SK-N-SH (cell line): ENCODE measurements around the gene PKDCC. TPM values are rescaled to one million over a fixed set of nuclear protein-coding genes. Genes with fewer than 3 reads are reported as not detected.
A peak's percentile ranks its signal among the peaks of the same experiment; 100 is the strongest.

Experiments
- CTCF ChIA-PET: fragments of 300-600, 350-600 bp; formaldehyde crosslinking; extraction: SDS; loops from one replicate; lab custom pipeline; 2021; lab: Yijun Ruan, JAX
- POLR2A ChIA-PET: fragments of 350-600 bp; sonication (Branson Sonifier 250); formaldehyde crosslinking; extraction: SDS; loops from one replicate; lab custom pipeline; 2020; ENCODE audit warnings: antibody characterized with exemption, inconsistent platforms; lab: Yijun Ruan, JAX
- DNase-seq: peaks from one replicate; pipeline ENCODE4 v3.0.0; 2012
- H2AFZ ChIP-seq: fragments of 200-600 bp; sonication (generic); 2 replicates; pipeline ENCODE4 v1.8.1; 2016; ENCODE audit warnings: antibody characterized with exemption, mild to moderate bottlenecking, low read depth
- H3F3A ChIP-seq: fragments of 200-600 bp; sonication (generic); replicated peaks from 2 replicates; pipeline ENCODE3; 2016; ENCODE audit warnings: antibody characterized with exemption, mild to moderate bottlenecking; ENCODE audit not compliant: insufficient read depth
- H3K27ac ChIP-seq, 2 experiments: fragments of 200-500 bp in 1 of 2; fragments of 200-600 bp in 1 of 2; sonication (Bioruptor generic) in 1 of 2; sonication (generic), shearing (Covaris generic) in 1 of 2; 2 replicates each; pipeline versions ENCODE4 v1.5.1 to v1.6.1; 2014 to 2016; ENCODE audit warnings: low read depth in 2 of 2, inconsistent platforms in 1 of 2, low read length in 1 of 2, mild to moderate bottlenecking in 1 of 2, mixed read lengths in 1 of 2
- H3K27me3 ChIP-seq: fragments of 200-600 bp; sonication (generic), shearing (Covaris generic); 2 replicates; pipeline ENCODE4 v1.6.1; 2016; ENCODE audit warnings: mixed run types; ENCODE audit not compliant: insufficient read depth
- H3K36me3 ChIP-seq, 2 experiments: fragments of 200-500 bp in 1 of 2; fragments of 200-600 bp in 1 of 2; sonication (Bioruptor generic) in 1 of 2; sonication (generic) in 1 of 2; replicated peaks in 1 of 2; 2 replicates each; pipeline versions ENCODE3 to v1.5.1; 2014 to 2016; ENCODE audit warnings: low read length in 1 of 2, mild to moderate bottlenecking in 1 of 2; ENCODE audit not compliant: insufficient read depth in 2 of 2, control insufficient read depth in 1 of 2
- H3K4me1 ChIP-seq, 2 experiments: fragments of 200-500 bp in 1 of 2; fragments of 200-600 bp in 1 of 2; sonication (Bioruptor generic) in 1 of 2; sonication (generic), shearing (Covaris generic) in 1 of 2; 2 replicates each; pipeline versions ENCODE4 v1.5.1 to v1.6.1; 2014 to 2016; ENCODE audit warnings: low read depth in 1 of 2, low read length in 1 of 2, mixed run types in 1 of 2; ENCODE audit not compliant: insufficient read depth in 2 of 2, control insufficient read depth in 1 of 2
- H3K4me2 ChIP-seq: fragments of 200-600 bp; sonication (generic), shearing (Covaris generic); 2 replicates; pipeline ENCODE4 v1.6.1; 2017; ENCODE audit warnings: mixed run types
- H3K4me3 ChIP-seq, 2 experiments: fragments of 200-500 bp in 1 of 2; fragments of 200-600 bp in 1 of 2; sonication (Bioruptor generic) in 1 of 2; sonication (generic), shearing (Covaris generic) in 1 of 2; 2 replicates each; pipeline versions ENCODE4 v1.5.1 to v1.8.1; 2014 to 2016; ENCODE audit warnings: low read depth in 2 of 2, inconsistent platforms in 1 of 2, low read length in 1 of 2, mild to moderate bottlenecking in 1 of 2, mixed read lengths in 1 of 2, moderate library complexity in 1 of 2
- H3K79me2 ChIP-seq: fragments of 200-600 bp; sonication (generic); 2 replicates; pipeline ENCODE4 v1.8.1; 2017; ENCODE audit warnings: mild to moderate bottlenecking; ENCODE audit not compliant: insufficient read depth
- H3K9ac ChIP-seq: fragments of 200-600 bp; sonication (generic); 2 replicates; pipeline ENCODE4 v1.6.1; 2017; ENCODE audit warnings: mixed run types
- H3K9me2 ChIP-seq: fragments of 200-600 bp; sonication (generic); 2 replicates; pipeline ENCODE4 v1.6.1; 2017; ENCODE audit warnings: mixed run types
- H3K9me3 ChIP-seq: fragments of 200-600 bp; sonication (generic); 2 replicates; pipeline ENCODE4 v1.6.1; 2017; ENCODE audit warnings: mixed run types, mild to moderate bottlenecking, moderate library complexity
- H4K20me1 ChIP-seq: fragments of 200-600 bp; sonication (generic); 2 replicates; pipeline ENCODE4 v1.6.1; 2017; ENCODE audit warnings: mild to moderate bottlenecking, mixed run types; ENCODE audit not compliant: insufficient read depth
- CTCF ChIP-seq: fragments of 200-600 bp; sonication (generic); IDR thresholded peaks from 2 replicates; pipeline ENCODE4 v1.6.1; 2017; ENCODE audit warnings: antibody characterized with exemption, mild to moderate bottlenecking, moderate library complexity
- EZH2phosphoT487 ChIP-seq: fragments of 200-600 bp; sonication (generic); IDR thresholded peaks from 2 replicates; pipeline ENCODE4 v1.6.1; 2017; ENCODE audit warnings: low read depth, mixed run types, mild to moderate bottlenecking, antibody characterized with exemption, moderate library complexity, borderline replicate concordance
- FOSL2 ChIP-seq: IDR thresholded peaks from 2 replicates; pipeline ENCODE4 v1.4.0; 2012; ENCODE audit warnings: low read depth, mild to moderate bottlenecking, moderate library complexity, borderline replicate concordance
- FOXJ3 ChIP-seq: sonication (generic); formaldehyde crosslinking; IDR thresholded peaks from 2 replicates; pipeline ENCODE4 v1.5.1; 2020; ENCODE audit warnings: mild to moderate bottlenecking, missing genetic modification reagents
- FOXM1 ChIP-seq: IDR thresholded peaks from 2 replicates; pipeline ENCODE4 v1.4.0; 2012; ENCODE audit warnings: low read depth, mild to moderate bottlenecking
- GABPA ChIP-seq: IDR thresholded peaks from 2 replicates; pipeline ENCODE4 v1.4.0; 2012; ENCODE audit warnings: low read depth, mild to moderate bottlenecking
- GATA2 ChIP-seq: sonication (generic); formaldehyde crosslinking; IDR thresholded peaks from 2 replicates; pipeline ENCODE4 v1.5.0; 2020; ENCODE audit warnings: mild to moderate bottlenecking, missing genetic modification reagents
- JUND ChIP-seq: IDR thresholded peaks from 2 replicates; pipeline ENCODE4 v1.4.0; 2012
- POLR2AphosphoS5 ChIP-seq: IDR thresholded peaks from 2 replicates; pipeline ENCODE4 v1.6.1; 2012; ENCODE audit warnings: low read depth, low read length
- RAD21 ChIP-seq: IDR thresholded peaks from 2 replicates; pipeline ENCODE4 v1.6.1; 2012; ENCODE audit warnings: mild to moderate bottlenecking, low read length
- RCOR1 ChIP-seq: fragments of 150-350 bp; IDR thresholded peaks from 2 replicates; pipeline ENCODE4 v1.6.1; 2017; ENCODE audit warnings: antibody characterized with exemption, low read length
- RFX5 ChIP-seq: IDR thresholded peaks from 2 replicates; pipeline ENCODE4 v1.6.1; 2012; ENCODE audit warnings: mild to moderate bottlenecking, improper control_type of control experiment, low read length
- RXRA ChIP-seq: IDR thresholded peaks from 2 replicates; pipeline ENCODE4 v1.4.0; 2012; ENCODE audit warnings: low read depth, mild to moderate bottlenecking, borderline replicate concordance
- SIN3A ChIP-seq: IDR thresholded peaks from 2 replicates; pipeline ENCODE4 v1.6.1; 2012; ENCODE audit warnings: low read depth, mild to moderate bottlenecking, low read length, moderate library complexity, borderline replicate concordance
- SMC3 ChIP-seq: IDR thresholded peaks from 2 replicates; pipeline ENCODE4 v1.6.1; 2012; ENCODE audit warnings: low read depth, low read length, improper control_type of control experiment
- TAF1 ChIP-seq: IDR thresholded peaks from 2 replicates; pipeline ENCODE4 v1.6.1; 2012; ENCODE audit warnings: low read depth, mild to moderate bottlenecking, low read length, moderate library complexity, borderline replicate concordance
- TCF12 ChIP-seq: IDR thresholded peaks from 2 replicates; pipeline ENCODE4 v1.4.0; 2012
- YY1 ChIP-seq: IDR thresholded peaks from 2 replicates; pipeline ENCODE4 v1.4.0; 2012; ENCODE audit warnings: low read depth, mild to moderate bottlenecking
- WGBS: methylation state at CpG from one replicate; pipeline ENCODE4 v1.1.6; 2017; ENCODE audit warnings: low lambda C conversion rate; 5-methylcytosine and 5-hydroxymethylcytosine counted together
- polyA plus RNA-seq, 3 experiments: library from polyadenylated mRNA; depleted of rRNA; stranded (reverse); fragments of >200 nt; gene quantifications; 2 replicates each; pipeline ENCODE4 v1.2.3, GENCODE V29; 2012
- TF ChIP-seq, protein P1 (sequence below): IDR thresholded peaks from 2 replicates; pipeline ENCODE4 v1.4.0; 2012; ENCODE audit warnings: low read depth

PKDCC gene
- polyA plus RNA-seq, 1 of the 3 experiments (the other 2 are of a cell fraction), result 16.0 TPM

GRCh38 chr2:42094114-42094513 lies 46.3 kb downstream of the PKDCC start:
- H3K4me2 ChIP-seq, result no peak overlapping the region
- no peak for DNase-seq
- H3K4me3 ChIP-seq, result no peak overlapping the region
- no peaks in the 10 kb centered on the region for H3K9me3 ChIP-seq
- TF ChIP-seq EZH2phosphoT487, result no peak
- no peak for TF ChIP-seq FOXM1
- no peak for TF ChIP-seq FOXJ3 (CRISPR knock-in tag)
- no peak for TF ChIP-seq POLR2AphosphoS5
- TF ChIP-seq GATA2, result no peak
- TF ChIP-seq, protein P1, sequence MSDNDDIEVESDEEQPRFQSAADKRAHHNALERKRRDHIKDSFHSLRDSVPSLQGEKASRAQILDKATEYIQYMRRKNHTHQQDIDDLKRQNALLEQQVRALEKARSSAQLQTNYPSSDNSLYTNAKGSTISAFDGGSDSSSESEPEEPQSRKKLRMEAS, result no peak
- no peak for TF ChIP-seq GABPA
- no peak for TF ChIP-seq RXRA
- no peak for TF ChIP-seq JUND
- TF ChIP-seq YY1, result no peak
- TF ChIP-seq TCF12, result no peak
- no peak for TF ChIP-seq FOSL2
- no peak for TF ChIP-seq SIN3A
- TF ChIP-seq, all 33 proteins: peak for 0
- H3K36me3 ChIP-seq, result no peaks in the 10 kb centered on the region
- H3F3A ChIP-seq, result no peaks in the 10 kb centered on the region
- H4K20me1 ChIP-seq, result no peaks in the 10 kb centered on the region
- H3K27me3 ChIP-seq, result no peaks in the 10 kb centered on the region
- H3K27ac ChIP-seq, result no peak overlapping the region
- H3K79me2 ChIP-seq, result no peaks in the 10 kb centered on the region
- no peak overlapping the region for H2AFZ ChIP-seq
- peaks cover 0 to 14% of the 10 kb centered on the region in 2 experiments; a peak in 1 of 4 replicates for H3K4me1 ChIP-seq
- ChIA-PET POLR2A (interaction anchor here (0.6 kb wide), 1 partner anchor 93 kb away, joined by 3 read pairs; no protein-coding TSS in a partner anchor), CTCF (interaction anchor here (0.8 to 23.8 kb wide), 14 partner anchors 9 to 569 kb away, joined by 3 to 897 read pairs (median 8); no protein-coding TSS in a partner anchor)
- no peak overlapping the region for H3K9ac ChIP-seq
- no peaks in the 10 kb centered on the region for H3K9me2 ChIP-seq

GRCh38 chr2:42095923-42096408 lies 48.1 kb downstream of the PKDCC start:
- WGBS, result 48% methylated on average over 2 of the region's 2 CpGs
- Histone ChIP-seq H4K20me1 (no peaks in the 10 kb centered on the region), H3K9ac (no peak overlapping the region), H3K4me1 (peaks cover 0 to 15% of the 10 kb centered on the region in 2 experiments; a peak in 1 of 4 replicates), H3K27ac (peak overlapping the region in 1 of 2 experiments; percentile 24; a peak in 2 of 4 replicates), H3K9me2 (no peaks in the 10 kb centered on the region)
- CTCF ChIA-PET, result interaction anchor here (0.6 to 23.8 kb wide), 67 partner anchors 10 to 1823 kb away, joined by 3 to 897 read pairs (median 4); no protein-coding TSS in a partner anchor
- DNase-seq, result peak; percentile 78
- TF ChIP-seq POLR2AphosphoS5 (no peak), SMC3 (peak; percentile 99), CTCF (peak; percentile 98), RCOR1 (peak; percentile 36; the same call in 1 of the 2 replicates), RAD21 (peak; percentile 100), TAF1 (no peak), RFX5 (0 out of 2 replicates have a peak, but pooled peaks have one; percentile 44)
- TF ChIP-seq, all 33 proteins: peak for 5
- Histone ChIP-seq H3K27me3 (no peaks in the 10 kb centered on the region), H3K4me3 (no peak overlapping the region), H3K36me3 (no peaks in the 10 kb centered on the region), H3F3A (no peaks in the 10 kb centered on the region), H2AFZ (no peak overlapping the region), H3K79me2 (no peaks in the 10 kb centered on the region), H3K9me3 (no peaks in the 10 kb centered on the region), H3K4me2 (no peak overlapping the region)
- POLR2A ChIA-PET, result interaction anchor here (2.3 kb wide), 1 partner anchor 37 kb away, joined by 11 read pairs; no protein-coding TSS in a partner anchor
